HG03469 (cell line): ENCODE data around the gene INTS7.

Experiments
- ATAC-seq: cut with Tn5 transposase; IDR thresholded peaks from one replicate; pipeline ENCODE4 v1.9.1; 2021; ENCODE audit warnings: mild to moderate bottlenecking, moderate library complexity, moderate number of reproducible peaks; ENCODE audit not compliant: unreplicated experiment

INTS7 gene

DNA sequence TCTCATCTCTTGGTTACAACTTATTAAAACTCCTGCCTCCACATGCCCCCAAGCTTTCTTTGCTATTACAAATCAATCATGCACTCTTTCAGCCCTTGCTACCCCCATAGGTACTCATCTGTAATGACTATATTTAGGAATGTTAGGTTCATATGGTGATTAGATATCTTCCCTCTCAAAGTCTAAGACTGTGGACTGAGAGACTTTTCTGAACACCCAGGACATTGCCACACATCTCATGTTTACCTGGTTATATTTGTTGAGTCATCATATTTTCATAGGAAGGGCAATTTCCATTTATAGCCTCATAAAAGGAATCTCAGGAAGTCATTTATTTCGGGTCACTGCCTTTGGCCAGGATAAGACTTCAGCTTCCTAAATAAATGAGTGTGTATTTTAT is 123.3 kb downstream of the INTS7 start:
- ATAC-seq: no peak

DNA sequence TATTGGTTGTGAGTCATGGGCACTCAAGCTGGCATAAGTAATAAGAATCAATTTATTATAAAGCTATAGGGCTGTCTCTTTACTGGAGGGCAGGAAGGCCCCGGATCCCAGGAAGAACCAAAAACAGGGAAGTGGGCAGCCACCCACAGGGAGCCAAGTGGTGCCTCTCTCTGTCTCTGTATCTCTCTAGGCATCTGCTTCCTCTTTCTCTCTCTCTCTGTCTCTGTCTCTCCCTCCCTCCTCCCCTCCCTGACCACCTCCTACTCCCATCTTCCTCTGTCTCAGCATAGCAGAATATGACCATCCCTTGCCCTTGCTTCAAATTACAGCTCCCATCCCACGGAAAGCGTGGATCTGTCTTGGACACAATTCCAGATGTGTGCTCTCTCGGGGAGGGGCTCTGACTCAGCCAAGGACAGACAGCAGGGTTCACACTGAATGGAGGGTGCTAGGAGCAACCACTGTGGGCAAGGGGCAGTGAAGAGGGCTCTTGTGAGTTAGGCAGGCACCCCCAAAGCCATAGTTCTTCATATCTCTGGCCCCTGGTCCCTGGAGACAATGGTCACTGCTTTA is 124.4 kb downstream of the INTS7 start:
- no peak for ATAC-seq

DNA sequence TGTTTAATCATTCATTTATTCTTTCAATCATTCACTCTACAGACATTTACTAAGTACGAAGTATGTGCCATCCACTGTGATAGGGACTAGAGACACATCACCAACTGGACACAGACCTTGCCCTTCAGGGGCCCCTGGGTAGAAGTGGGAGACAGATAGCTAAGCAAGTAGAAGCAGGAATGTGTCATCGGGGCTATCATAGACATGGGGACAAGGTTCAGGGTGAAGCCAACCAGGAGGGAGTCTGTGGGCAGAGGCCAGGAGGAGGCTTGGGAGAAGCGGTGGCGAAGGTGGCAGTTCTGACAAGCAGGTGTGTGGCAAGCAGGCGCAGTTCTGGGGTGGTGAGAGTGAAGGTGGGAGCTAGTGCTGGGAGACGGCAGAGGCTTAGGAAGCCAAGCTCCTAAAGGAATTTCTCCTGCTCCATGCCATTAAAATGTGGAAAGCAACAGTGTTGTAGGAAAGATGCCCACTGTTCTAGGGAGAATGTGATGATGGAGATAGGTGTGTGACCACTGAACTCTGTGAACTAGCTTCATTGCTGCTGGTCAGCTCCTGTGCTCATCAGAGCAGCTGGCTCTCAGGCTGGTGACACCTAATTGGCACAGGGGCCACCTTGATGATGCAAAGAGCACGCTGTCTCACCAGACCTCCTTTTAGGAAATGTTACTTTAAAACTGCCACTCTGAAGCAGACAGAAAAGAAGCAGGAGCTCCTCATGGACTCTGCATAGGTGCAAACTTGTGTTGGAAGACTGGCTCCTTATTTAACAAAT is 125.1 kb downstream of the INTS7 start:
- ATAC-seq: no peak

DNA sequence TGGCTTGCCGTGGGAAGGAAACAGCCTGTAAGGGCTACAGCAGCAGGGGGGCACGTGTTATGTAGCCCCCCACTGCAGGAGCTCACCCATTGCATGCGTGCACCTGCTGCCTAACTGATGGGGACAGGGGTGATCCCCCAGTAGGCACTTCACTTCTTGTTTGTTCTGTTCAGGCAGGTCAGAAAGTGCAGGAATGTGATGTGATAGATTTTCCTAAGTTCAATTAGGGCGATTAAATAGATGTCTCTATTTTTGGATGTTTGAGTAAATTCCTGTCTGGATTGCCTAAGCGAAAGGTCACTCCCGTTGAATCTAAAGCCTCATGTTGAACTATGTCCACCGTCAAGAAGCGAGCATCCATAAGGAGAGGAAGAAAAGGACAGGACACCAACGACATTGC is 126.0 kb downstream of the INTS7 start:
- no peak for ATAC-seq

DNA sequence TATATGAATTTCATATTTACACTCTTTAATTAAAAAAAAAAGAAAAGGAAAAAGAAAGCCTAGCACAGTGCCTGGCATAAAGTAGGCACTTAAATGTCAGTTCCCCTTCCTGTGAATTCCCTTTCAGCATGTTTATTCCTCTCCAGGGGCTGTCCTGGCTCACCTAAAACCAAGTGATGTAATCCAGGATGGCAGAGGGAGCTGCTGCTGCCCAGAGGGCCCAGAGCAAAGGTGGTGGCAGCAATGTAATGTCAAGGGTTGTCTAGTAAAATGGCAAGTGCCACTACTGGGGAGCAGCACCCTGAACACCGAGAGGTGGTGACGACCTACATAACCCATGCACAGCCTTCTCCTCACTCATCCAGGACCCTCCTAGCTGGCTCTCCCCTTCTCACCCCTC is 126.4 kb downstream of the INTS7 start:
- no peak for ATAC-seq

DNA sequence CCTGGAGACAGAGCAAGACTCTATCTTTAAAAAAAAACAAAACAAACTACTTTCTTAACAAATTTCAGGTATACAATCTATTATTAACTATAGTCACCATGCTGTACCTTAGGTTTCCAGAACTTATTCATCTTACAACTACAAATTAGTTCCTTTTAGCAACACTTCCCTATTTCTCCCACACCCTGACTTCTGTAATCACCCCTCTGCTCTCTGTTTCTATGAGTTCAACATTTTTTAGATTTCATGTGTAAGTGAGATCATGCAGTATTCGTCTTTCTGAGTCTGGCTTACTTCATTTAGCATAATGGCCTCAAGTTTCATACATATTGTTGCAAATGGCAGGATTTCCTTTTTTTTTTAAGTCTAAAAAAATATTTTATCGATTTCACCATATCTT is 126.9 kb downstream of the INTS7 start:
- ATAC-seq: peak; percentile 44

DNA sequence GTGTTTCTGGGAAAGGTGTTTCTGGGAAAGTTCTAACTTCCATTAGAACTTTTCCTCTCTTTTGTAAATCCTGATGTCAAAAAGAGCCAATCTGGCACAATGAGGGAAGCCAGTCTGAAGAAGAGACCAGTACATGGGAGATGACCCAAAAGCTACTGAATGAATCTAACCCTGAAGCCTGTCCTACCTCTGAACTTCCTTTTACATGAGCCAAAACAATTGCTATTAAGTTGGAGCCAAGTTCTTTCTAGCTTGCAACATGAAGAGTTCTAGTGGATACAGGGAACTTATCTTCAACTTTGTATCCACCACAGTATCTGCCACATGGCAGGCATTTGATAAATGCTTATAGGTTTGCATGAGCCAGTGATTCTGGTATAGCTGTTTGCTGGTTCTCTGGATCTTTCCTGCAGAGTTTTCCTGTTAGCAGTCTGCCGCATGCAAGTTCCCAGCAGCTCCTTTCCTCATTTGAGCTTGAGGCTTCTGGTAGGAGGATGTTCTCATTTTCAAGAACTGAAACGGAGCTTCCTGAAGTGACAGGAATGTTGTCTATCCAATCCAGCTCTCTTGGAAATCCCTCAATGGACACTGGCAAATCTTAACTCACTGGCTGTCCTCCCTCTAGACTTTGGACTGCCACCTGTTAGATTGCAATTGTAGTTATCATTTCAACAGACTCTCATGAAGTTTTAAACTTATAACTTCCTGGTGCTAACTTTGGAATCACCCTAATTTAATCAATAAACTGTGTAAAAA is 131.7 kb downstream of the INTS7 start:
- no peak for ATAC-seq

DNA sequence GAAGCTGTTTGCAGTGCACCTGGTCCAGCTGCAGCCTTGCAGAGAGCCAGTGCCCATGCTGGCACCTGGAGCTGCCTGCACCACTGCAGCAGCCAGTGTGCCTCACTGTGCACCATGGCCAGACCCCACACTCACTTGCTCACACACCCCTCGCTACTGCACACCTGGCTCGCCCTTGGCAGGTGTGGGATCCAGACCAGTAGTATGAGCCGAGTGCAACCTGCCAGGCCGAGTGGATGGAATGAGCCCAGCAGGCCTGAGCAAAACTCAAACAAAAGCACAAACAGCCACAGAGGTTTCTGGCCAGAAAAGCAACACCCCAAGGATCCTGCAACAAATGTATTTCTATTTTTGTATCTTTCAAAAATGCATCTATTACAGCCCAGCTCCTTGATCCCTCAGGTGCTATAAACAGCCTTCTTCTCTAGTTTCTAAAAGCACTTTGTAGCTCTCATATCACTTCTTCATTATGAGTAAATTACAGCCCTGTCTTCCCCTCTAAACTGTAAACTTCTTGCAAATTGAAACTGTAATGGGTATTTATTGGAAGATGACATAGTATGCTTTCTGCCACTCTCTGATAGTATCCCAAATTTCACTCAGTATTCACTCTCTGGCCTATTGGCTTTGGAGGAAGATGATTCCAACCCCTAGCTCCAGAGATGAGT is 132.6 kb downstream of the INTS7 start:
- no peak for ATAC-seq

DNA sequence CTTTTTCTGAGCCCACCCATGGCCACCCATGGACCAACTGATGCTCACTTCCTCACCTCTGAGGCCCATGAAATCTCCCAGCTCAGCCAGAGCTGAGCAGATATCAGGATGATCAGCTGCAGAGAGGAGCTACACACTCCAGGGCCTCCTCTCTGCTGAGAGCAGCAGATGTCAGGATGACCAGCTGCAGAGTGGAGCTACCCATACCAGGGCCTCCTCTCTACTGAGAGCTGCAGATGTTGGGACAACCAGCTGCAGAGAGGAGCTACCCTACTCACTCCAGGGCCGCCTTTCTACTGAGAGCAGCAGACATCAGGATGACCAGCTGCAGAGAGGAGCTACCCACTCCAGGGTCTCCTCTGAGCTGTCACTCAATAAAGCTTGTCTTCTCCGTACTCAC is 133.4 kb downstream of the INTS7 start:
- ATAC-seq: no peak

DNA sequence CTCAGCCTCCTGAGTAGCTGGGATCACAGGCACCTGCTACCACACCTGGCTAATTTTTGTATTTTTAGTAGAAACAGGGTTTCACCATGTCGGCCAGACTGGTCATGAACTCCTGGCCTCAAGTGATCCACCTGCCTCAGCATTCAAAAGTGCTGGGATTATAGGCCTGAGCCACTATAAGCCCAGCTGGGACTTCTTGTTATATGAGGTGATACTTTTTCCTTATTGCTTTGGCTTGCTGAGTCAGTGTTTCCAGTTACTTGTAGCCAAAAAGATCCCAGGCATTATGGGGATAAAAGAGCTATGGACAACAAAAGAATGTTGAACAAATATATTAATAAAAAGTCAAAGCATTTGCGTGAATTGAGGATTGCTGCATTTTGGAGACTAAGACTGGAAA is 134.9 kb downstream of the INTS7 start:
- ATAC-seq: no peak

DNA sequence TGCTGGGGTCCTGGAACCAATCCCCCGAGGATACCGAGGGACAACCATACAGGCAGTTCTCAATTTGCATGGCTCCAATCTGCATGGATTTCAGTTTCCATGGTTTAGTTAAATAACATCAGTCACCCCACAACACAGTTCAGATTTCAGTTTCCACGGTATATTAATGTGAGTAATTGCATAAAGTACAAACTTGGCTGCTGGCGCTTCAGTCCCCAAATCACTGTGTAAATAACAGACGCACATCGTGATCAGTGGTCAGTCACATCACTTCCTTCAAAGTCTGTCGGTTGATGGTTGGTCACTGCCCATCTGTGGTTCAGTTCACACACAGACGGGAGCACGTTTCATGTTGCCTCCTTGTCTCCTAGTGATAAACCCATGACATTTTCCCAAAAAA is 138.4 kb downstream of the INTS7 start:
- no peak for ATAC-seq

DNA sequence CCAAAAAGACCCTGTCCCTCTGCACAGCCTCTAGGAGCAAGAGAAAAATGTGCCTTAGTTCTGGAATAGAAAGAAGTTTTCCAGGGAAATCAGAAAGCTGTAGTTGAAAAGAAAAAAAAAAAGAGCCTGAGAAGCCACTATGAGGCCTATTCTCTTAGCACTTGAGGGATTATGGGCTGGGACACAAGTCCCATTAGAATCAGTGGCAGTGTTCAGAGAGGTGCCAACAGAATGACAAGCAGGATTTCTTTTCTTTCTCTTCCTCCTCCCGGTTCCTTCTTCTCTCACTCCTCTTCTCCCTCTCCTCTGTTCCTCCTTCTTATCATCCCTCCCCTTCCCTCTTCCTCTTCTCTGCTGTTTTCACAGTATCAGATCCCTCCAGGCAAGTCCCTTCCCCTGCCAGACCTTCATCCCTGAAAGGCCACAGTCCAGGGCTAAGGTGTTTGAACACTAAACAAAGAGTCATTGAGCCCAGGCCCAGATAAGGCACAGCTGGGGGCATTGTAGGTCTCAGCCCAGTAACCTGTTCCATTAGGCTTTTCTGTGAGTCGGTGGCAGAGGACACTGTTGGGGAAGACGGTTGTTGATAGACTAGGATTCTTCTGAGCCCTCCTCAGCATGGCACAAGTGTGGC is 140.1 kb downstream of the INTS7 start:
- ATAC-seq: no peak

DNA sequence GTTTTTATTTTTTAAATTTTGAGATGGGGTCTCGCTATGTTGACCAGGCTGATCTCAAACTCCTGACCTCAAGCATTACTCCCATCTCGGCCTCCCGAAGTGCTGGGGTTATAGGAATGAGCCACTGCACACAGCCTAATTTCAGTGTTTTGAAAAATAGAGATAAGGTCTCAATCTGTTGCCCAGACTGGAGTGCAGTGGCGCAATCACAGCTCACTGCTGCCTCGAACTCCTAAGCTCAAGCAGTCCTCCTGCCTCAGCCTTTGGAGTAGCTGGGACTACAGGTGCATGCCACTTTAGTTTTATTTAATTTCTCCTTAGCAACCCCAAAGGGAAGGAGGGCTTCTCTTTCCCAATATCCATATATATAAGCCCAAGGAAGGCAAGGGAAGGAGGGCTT is 141.0 kb downstream of the INTS7 start:
- no peak for ATAC-seq

DNA sequence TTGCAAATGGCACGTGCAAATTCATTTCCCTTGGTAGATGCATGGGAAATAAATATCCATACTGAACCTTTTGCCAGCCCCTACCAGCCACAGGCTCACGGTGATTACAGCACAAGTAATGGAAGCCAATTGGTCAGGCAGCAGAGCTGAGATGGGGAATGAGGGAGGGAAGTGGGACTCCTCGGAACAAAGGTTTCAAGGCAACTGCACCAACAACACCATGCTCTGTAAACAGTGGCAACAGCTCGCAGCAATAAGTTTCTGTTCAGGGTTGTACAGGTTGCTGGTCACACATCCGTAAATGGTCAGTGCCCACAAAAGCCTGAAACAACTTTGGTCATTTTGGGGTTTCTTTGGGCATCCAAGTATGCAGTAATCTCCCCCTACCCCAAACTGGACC is 142.1 kb downstream of the INTS7 start:
- ATAC-seq: no peak

DNA sequence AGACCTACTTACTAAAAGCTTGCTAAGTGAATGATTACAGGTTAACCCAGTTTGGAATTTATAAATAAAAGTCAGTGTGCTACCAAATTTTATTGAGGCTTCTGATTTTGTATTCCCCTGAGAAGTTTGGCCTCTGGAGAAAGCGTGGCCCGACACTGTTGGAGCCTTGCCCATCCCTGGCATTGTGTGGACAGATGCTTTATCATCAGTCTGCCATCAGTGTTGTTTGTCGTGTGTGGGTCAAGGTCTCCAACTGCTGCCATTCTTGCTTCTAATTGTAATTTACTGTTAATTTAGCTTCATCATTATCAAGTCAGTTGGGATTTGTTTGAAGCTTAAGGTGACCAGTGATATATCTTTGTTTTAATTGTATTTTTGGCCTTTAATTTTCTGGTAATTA is 142.8 kb downstream of the INTS7 start:
- ATAC-seq: no peak

DNA sequence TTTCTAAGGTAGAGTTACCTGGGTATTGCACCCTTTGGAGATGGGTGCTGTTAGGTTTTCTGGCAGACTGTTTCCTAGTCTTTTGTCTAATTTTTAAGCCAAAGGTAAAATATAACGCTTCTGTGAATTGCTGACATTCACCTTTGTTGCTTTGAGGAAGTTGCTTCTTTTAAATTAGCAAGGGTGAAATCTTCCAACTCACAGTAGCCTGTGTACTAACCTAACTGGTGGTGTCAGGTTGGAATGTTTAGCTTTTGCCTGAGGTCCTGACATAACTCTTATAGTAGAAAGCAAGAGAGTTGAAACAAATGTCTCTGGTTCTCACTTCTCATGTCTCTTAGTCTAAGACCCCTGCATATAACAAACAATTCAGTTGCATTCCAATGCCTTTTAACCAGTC is 143.6 kb downstream of the INTS7 start:
- ATAC-seq: no peak
